NB4 (cell line): ENCODE measurements around the gene HCN3.

ENCODE experiments used
- MYC ChIP-seq: IDR thresholded peaks from 2 replicates; pipeline ENCODE4 v1.6.1; 2011; ENCODE audit warnings: low read depth, low read length
- POLR2A ChIP-seq: IDR thresholded peaks from 2 replicates; pipeline ENCODE4 v1.6.1; 2011; ENCODE audit warnings: mild to moderate bottlenecking; ENCODE audit not compliant: insufficient read length; ENCODE audit errors: extremely low read depth
- TF ChIP-seq, protein P1 (sequence below): IDR thresholded peaks from one replicate; pipeline ENCODE4 v1.5.1; 2012; ENCODE audit warnings: low read depth, low read length

DNA sequence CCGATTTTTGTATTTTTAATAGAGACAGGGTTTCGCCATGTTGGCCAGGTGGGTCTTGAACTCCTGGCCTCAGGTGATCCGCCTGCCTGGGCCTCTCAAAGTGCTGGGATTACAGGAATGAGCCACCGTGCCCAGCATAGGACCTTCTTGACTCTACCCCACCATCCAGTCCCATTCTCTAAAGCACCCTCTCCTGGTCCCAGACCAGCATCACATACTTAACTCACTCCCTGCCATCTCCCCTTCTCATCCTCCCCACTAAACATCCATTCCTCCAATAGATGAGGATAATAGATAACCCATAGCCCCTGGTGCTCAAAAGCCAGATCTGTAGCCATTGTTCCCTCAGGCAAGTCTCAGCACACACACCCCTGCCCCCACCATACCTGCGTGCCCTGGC, 24.1 kb upstream of the HCN3 start:
- TF ChIP-seq, protein P1, sequence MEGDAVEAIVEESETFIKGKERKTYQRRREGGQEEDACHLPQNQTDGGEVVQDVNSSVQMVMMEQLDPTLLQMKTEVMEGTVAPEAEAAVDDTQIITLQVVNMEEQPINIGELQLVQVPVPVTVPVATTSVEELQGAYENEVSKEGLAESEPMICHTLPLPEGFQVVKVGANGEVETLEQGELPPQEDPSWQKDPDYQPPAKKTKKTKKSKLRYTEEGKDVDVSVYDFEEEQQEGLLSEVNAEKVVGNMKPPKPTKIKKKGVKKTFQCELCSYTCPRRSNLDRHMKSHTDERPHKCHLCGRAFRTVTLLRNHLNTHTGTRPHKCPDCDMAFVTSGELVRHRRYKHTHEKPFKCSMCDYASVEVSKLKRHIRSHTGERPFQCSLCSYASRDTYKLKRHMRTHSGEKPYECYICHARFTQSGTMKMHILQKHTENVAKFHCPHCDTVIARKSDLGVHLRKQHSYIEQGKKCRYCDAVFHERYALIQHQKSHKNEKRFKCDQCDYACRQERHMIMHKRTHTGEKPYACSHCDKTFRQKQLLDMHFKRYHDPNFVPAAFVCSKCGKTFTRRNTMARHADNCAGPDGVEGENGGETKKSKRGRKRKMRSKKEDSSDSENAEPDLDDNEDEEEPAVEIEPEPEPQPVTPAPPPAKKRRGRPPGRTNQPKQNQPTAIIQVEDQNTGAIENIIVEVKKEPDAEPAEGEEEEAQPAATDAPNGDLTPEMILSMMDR = no peak
- TF ChIP-seq MYC (no peak), POLR2A (no peak)
